CD14-positive monocyte (primary cell): ENCODE results near the gene OSBPL9. TPM values are rescaled to one million over a fixed set of nuclear protein-coding genes. Genes with fewer than 3 reads are reported as not detected.

Source experiments
- DNase-seq, 3 donors: peaks; one replicate each; pipeline ENCODE4 v3.0.0-alpha.2; 2011 to 2022
- H2AFZ ChIP-seq: 2 replicates; pipeline ENCODE4 v1.6.0; 2012; ENCODE audit warnings: mild to moderate bottlenecking, low read depth, low read length, inconsistent platforms; ENCODE audit not compliant: insufficient read depth, poor library complexity, severe bottlenecking
- H3K27ac ChIP-seq, 2 donors: 1 replicate in 1 of 2; 2 replicates in 1 of 2; pipeline ENCODE4 v1.5.1; 2012 to 2013; ENCODE audit warnings: low read length in 2 of 2, control low read depth in 1 of 2, inconsistent platforms in 1 of 2, low read depth in 1 of 2, mild to moderate bottlenecking in 1 of 2
- H3K27me3 ChIP-seq, 2 donors: one replicate each; pipeline versions ENCODE4 v1.6.0 to v1.6.1; 2011 to 2013; ENCODE audit warnings: low read length in 2 of 2; ENCODE audit not compliant: control insufficient read depth in 2 of 2, insufficient read depth in 2 of 2
- H3K36me3 ChIP-seq, 2 donors: replicated peaks in 1 of 2; 1 replicate in 1 of 2; 2 replicates in 1 of 2; pipeline versions ENCODE4 v1.5.1 to v1.6.1; 2012 to 2013; ENCODE audit warnings: low read length in 2 of 2, control low read depth in 1 of 2, inconsistent platforms in 1 of 2, mild to moderate bottlenecking in 1 of 2; ENCODE audit not compliant: insufficient read depth in 2 of 2, control insufficient read depth in 1 of 2
- H3K4me1 ChIP-seq, 2 donors: 1 replicate in 1 of 2; 2 replicates in 1 of 2; pipeline versions ENCODE4 v1.5.1 to v1.6.1; 2012 to 2013; ENCODE audit warnings: low read length in 2 of 2, control low read depth in 1 of 2, inconsistent platforms in 1 of 2, mild to moderate bottlenecking in 1 of 2, moderate library complexity in 1 of 2; ENCODE audit not compliant: insufficient read depth in 2 of 2, control insufficient read depth in 1 of 2
- H3K4me2 ChIP-seq: replicated peaks from 2 replicates; pipeline ENCODE3; 2012; ENCODE audit warnings: low read length, moderate library complexity, mild to moderate bottlenecking; ENCODE audit not compliant: poor library complexity, severe bottlenecking; ENCODE audit errors: extremely low read depth
- H3K4me3 ChIP-seq, 3 experiments: fragments of 200-600 bp in 1 of 3; sonication (generic) in 1 of 3; replicated peaks in 1 of 3; 1 replicate in 2 of 3; 2 replicates in 1 of 3; pipeline ENCODE4 v1.5.1; 2011 to 2013; ENCODE audit warnings: low read length in 3 of 3, mild to moderate bottlenecking in 3 of 3, control low read depth in 2 of 3, low read depth in 2 of 3, inconsistent platforms in 1 of 3, moderate library complexity in 1 of 3
- H3K79me2 ChIP-seq: 2 replicates; pipeline ENCODE4 v1.6.0; 2012; ENCODE audit warnings: mild to moderate bottlenecking, control low read depth, inconsistent platforms, low read length, moderate library complexity; ENCODE audit not compliant: insufficient read depth
- H3K9ac ChIP-seq: 2 replicates; pipeline ENCODE4 v1.6.0; 2017; ENCODE audit warnings: low read length, mild to moderate bottlenecking; ENCODE audit not compliant: insufficient read depth, poor library complexity, severe bottlenecking
- H3K9me3 ChIP-seq, 2 donors: replicated peaks in 1 of 2; 1 replicate in 1 of 2; 2 replicates in 1 of 2; pipeline versions ENCODE4 v1.5.1 to v1.6.1; 2012 to 2013; ENCODE audit warnings: low read length in 2 of 2, control low read depth in 1 of 2; ENCODE audit not compliant: control insufficient read depth in 1 of 2, insufficient read depth in 1 of 2
- H4K20me1 ChIP-seq: 2 replicates; pipeline ENCODE4 v1.6.0; 2012; ENCODE audit warnings: mild to moderate bottlenecking, low read length, control low read depth, moderate library complexity; ENCODE audit not compliant: insufficient read depth
- H3K27ac Mint-ChIP-seq, 7 donors: one replicate each; pipeline ENCODE4 v1.8.0; 2020; ENCODE audit warnings: mild to moderate bottlenecking in 7 of 7, mixed read lengths in 7 of 7, moderate library complexity in 6 of 7, inconsistent platforms in 2 of 7
- H3K27me3 Mint-ChIP-seq, 3 donors: one replicate each; pipeline ENCODE4 v1.8.0; 2021 to 2022; ENCODE audit warnings: low read depth in 3 of 3, mild to moderate bottlenecking in 3 of 3, mixed read lengths in 3 of 3, moderate library complexity in 3 of 3, inconsistent platforms in 1 of 3
- H3K36me3 Mint-ChIP-seq, 2 donors: one replicate each; pipeline ENCODE4 v1.8.0; 2020; ENCODE audit warnings: mixed read lengths in 2 of 2, inconsistent platforms in 1 of 2, mild to moderate bottlenecking in 1 of 2
- H3K4me1 Mint-ChIP-seq: one replicate; pipeline ENCODE4 v1.8.0; 2020; ENCODE audit warnings: mild to moderate bottlenecking, mixed read lengths
- H3K4me3 Mint-ChIP-seq, 2 donors: one replicate each; pipeline ENCODE4 v1.8.0; 2020; ENCODE audit warnings: mild to moderate bottlenecking in 2 of 2, mixed read lengths in 2 of 2, moderate library complexity in 1 of 2
- H3K9me3 Mint-ChIP-seq, 7 donors: one replicate each; pipeline ENCODE4 v1.8.0; 2020 to 2022; ENCODE audit warnings: mixed read lengths in 7 of 7, mild to moderate bottlenecking in 6 of 7, moderate library complexity in 6 of 7, inconsistent platforms in 2 of 7
- WGBS: methylation state at CpG from one replicate; pipeline ENCODE4 v1.1.5; 2013; ENCODE audit warnings: missing lambda C conversion rate; ENCODE audit not compliant: insufficient coverage; 5-methylcytosine and 5-hydroxymethylcytosine counted together
- intact Hi-C, 2 donors: fragments of 100-400 bp; cut with micrococcal nuclease; formaldehyde crosslinking; loops; one replicate each; pipeline versions ENCODE4 v1.15.0 to v1.15.1; 2023
- polyA plus RNA-seq, 3 donors: library from polyadenylated mRNA; depleted of rRNA in 1 of 3; unstranded in 2 of 3; stranded (reverse) in 1 of 3; fragments of 300-500 nt in 2 of 3; fragments of >200 nt in 1 of 3; fragmentation: Illumina TruSeq in 2 of 3; gene quantifications; 1 replicate in 2 of 3; 2 replicates in 1 of 3; pipeline ENCODE4 v1.2.3, GENCODE V29; 2012 to 2021
- TF ChIP-seq, protein P1 (sequence below): fragments of 200-600 bp; IDR thresholded peaks from one replicate; pipeline ENCODE4 v1.8.0; 2022; ENCODE audit warnings: antibody characterized with exemption, mild to moderate bottlenecking

OSBPL9 gene
- polyA plus RNA-seq, 3 donors, result 22.2 to 41.4 (median 31.3) TPM

DNA sequence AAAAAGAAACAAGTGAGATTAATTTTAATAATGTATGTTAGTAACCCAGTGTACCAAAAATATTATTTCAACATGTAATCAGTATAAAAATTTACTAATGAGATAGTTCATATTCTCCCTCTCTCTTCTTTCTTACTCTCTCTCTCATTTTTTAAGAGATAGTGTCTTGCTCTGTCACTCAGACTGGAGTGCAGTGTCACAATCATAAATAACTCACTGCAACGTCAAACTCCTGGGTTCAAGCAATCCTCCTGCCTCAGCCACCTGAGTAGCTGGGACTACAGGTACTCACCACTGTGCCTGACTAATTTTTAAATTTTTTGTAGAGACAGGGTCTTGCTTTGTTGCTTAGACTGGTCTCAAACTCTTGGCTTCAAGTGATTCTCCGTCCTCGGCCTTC lies 137.8 kb downstream of the OSBPL9 start:
- no peak for DNase-seq
- H3K36me3 Mint-ChIP-seq, result peaks cover 43 to 51% of the 10 kb centered on the region in 2 donors
- H2AFZ ChIP-seq, result no peak overlapping the region

DNA sequence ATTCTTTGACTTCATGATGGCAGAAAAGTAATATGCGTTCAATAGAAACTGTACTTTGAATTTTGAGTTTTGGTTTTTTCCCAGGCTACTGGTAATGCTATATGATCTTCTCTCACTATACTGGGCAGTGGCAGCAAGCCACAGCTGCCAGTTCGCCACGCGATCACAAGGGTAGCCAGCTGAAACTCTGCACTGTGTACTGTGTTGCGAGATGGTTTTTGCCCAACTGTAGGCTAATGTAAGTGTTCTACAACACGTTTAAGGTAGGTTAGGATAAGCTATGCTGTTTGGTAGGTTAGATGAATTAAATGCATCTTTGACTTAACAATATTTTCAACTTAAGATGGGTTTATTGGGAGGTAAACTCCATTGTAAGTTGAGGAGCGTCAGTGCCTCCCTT lies 138.5 kb downstream of the OSBPL9 start:
- Histone ChIP-seq H3K4me2 (no peak overlapping the region), H3K79me2 (no peaks in the 10 kb centered on the region), H3K4me3 (no peak overlapping the region), H3K27me3 (no peaks in the 10 kb centered on the region), H3K9ac (no peak overlapping the region), H3K27ac (no peak overlapping the region), H4K20me1 (no peaks in the 10 kb centered on the region), H3K9me3 (no peaks in the 10 kb centered on the region), H3K4me1 (no peaks in the 10 kb centered on the region), H2AFZ (no peak overlapping the region), H3K36me3 (peaks cover 15 to 48% of the 10 kb centered on the region in 2 donors)
- Mint-ChIP-seq H3K27ac (no peak overlapping the region), H3K4me1 (no peaks in the 10 kb centered on the region), H3K4me3 (no peak overlapping the region), H3K36me3 (peaks cover 45 to 52% of the 10 kb centered on the region in 2 donors), H3K27me3 (no peaks in the 10 kb centered on the region), H3K9me3 (peaks cover 0 to 3% (median 0%) of the 10 kb centered on the region in 7 donors)
- WGBS, result 100% methylated on average over 4 of the region's 7 CpGs
- intact Hi-C loops, result no loop called here
- TF ChIP-seq, protein P1, sequence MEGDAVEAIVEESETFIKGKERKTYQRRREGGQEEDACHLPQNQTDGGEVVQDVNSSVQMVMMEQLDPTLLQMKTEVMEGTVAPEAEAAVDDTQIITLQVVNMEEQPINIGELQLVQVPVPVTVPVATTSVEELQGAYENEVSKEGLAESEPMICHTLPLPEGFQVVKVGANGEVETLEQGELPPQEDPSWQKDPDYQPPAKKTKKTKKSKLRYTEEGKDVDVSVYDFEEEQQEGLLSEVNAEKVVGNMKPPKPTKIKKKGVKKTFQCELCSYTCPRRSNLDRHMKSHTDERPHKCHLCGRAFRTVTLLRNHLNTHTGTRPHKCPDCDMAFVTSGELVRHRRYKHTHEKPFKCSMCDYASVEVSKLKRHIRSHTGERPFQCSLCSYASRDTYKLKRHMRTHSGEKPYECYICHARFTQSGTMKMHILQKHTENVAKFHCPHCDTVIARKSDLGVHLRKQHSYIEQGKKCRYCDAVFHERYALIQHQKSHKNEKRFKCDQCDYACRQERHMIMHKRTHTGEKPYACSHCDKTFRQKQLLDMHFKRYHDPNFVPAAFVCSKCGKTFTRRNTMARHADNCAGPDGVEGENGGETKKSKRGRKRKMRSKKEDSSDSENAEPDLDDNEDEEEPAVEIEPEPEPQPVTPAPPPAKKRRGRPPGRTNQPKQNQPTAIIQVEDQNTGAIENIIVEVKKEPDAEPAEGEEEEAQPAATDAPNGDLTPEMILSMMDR, result no peak
- no peak for DNase-seq

More for the DNA sequence above, 137.8 kb downstream of the OSBPL9 start:
- Histone ChIP-seq H4K20me1 (no peaks in the 10 kb centered on the region), H3K4me3 (no peak overlapping the region), H3K36me3 (peaks cover 15 to 48% of the 10 kb centered on the region in 2 donors), H3K27ac (no peak overlapping the region), H3K9ac (no peak overlapping the region), H3K79me2 (no peaks in the 10 kb centered on the region), H3K4me1 (no peaks in the 10 kb centered on the region), H3K4me2 (no peak overlapping the region), H3K9me3 (no peaks in the 10 kb centered on the region), H3K27me3 (no peaks in the 10 kb centered on the region)
- H3K4me3 Mint-ChIP-seq, result no peak overlapping the region
- no peaks in the 10 kb centered on the region for H3K27me3 Mint-ChIP-seq
- peaks cover 0 to 3% (median 0%) of the 10 kb centered on the region in 7 donors for H3K9me3 Mint-ChIP-seq
- TF ChIP-seq, protein P1, result no peak
- intact Hi-C loops, result no loop called here
- H3K4me1 Mint-ChIP-seq, result no peaks in the 10 kb centered on the region
- no peak overlapping the region for H3K27ac Mint-ChIP-seq
- 89% methylated on average over 3 of the region's 3 CpGs for WGBS
